GM13977 (cell line): Measurements from ENCODE around the gene RPGRIP1L.

Experiments used
- DNase-seq: peaks from one replicate; pipeline ENCODE4 v3.0.0; 2012; ENCODE audit warnings: low spot score
- in situ Hi-C: fragments of 300-500 bp; cut with MboI; formaldehyde crosslinking; loops from one replicate; pipeline ENCODE4 v1.12.0; 2022; ENCODE audit warnings: low sequenced_read_pairs, low pct_unique_long_range_greater_than_20kb, mixed read lengths, inconsistent platforms; ENCODE audit not compliant: unreplicated experiment
- TF ChIP-seq, protein P1 (sequence below): IDR thresholded peaks from 2 replicates; pipeline ENCODE4 v1.5.1; 2012; ENCODE audit warnings: mild to moderate bottlenecking, control low read depth; ENCODE audit not compliant: insufficient read depth; ENCODE audit errors: extremely low read depth, missing control alignments

Gene RPGRIP1L

DNA sequence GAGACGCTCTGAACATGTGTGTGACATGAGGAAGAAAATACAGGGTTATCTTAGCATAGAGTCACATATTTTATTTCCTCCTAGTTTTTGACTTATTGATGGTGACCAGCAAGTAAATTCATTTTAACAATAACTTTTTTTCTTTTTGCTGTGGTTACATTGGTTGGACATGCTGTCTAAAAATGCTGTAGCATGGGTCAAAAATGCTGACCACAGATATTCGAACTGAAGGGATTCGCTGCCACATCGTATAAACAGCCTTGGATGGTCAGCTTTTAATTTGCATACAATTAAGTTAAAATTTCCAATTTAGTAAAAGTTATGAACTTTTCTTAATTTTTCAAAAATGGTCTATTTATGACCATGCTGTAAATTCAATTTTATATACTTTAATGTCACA, 30.5 kb downstream of the RPGRIP1L start:
- no peak for DNase-seq
- in situ Hi-C loops, result no loop called here
- TF ChIP-seq, protein P1, sequence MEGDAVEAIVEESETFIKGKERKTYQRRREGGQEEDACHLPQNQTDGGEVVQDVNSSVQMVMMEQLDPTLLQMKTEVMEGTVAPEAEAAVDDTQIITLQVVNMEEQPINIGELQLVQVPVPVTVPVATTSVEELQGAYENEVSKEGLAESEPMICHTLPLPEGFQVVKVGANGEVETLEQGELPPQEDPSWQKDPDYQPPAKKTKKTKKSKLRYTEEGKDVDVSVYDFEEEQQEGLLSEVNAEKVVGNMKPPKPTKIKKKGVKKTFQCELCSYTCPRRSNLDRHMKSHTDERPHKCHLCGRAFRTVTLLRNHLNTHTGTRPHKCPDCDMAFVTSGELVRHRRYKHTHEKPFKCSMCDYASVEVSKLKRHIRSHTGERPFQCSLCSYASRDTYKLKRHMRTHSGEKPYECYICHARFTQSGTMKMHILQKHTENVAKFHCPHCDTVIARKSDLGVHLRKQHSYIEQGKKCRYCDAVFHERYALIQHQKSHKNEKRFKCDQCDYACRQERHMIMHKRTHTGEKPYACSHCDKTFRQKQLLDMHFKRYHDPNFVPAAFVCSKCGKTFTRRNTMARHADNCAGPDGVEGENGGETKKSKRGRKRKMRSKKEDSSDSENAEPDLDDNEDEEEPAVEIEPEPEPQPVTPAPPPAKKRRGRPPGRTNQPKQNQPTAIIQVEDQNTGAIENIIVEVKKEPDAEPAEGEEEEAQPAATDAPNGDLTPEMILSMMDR, result no peak

DNA sequence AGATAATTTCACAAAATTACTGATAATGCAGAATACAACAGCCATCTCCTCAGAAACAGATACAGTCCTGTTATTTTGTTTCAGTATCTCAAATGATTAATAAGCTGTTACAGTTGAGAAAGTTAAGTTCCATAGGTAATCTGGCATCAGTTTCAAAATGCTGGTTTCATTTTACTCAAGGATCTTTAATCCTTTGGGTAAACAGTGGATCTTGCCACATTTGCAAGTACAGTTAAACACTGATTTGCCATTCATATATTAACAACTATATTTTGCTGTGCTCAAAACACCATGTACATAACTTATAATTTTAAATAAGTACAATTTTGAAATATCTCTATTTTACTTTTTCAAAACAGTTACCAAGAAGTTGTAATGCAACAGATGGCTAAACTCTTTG, 31.2 kb downstream of the RPGRIP1L start:
- no peak for DNase-seq
- in situ Hi-C loops, result no loop called here
- TF ChIP-seq, protein P1, result no peak

DNA sequence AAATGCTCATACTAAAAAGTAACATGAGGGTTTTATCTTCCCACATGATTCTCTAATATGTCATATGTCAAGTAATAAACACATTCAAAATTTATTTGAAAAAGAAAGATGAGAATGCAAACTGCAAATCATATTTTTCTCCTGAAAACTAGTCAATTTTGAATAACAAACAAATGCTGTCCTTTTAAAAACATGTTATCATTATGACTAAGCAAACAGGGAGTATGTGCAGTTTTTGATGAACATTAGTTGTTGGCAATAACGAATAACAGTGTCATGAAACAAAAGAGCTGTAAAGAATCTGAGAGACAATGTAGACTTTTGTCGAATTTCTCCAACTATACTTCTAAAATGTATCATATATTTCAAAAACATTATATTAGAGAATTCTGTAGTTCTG, 34.8 kb downstream of the RPGRIP1L start:
- in situ Hi-C loops, result no loop called here
- TF ChIP-seq, protein P1, result no peak
- DNase-seq, result no peak

DNA sequence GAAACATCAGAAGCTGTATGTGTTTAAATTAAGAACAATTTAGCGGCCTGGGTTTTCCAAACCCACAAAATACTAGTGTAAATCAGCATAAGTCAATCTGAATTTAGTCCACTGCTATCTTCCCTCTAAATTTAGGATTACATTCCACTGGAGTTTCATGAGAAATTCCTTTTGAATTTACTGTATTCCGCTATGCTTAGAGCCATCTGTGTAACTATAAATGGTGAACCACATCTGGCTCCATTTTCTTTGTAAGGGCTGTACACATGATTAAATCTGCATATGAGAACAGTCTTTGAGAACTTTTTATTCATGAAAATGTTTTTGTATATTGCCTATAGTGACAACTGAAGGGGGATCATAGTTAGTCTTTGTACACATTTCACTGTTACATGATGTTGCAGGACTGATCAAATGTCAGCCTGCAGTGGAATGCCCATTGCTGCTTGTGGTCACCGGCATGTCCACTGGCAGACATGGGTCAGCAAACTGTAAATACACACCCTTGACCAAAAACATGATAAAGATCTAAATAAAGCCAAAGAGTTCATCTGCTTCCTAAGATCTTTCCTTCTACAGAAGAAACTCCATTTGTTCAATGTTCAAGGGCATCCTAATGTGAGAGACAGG, 36.8 kb downstream of the RPGRIP1L start:
- no peak for DNase-seq
- in situ Hi-C loops, result no loop called here
- TF ChIP-seq, protein P1, result no peak

DNA sequence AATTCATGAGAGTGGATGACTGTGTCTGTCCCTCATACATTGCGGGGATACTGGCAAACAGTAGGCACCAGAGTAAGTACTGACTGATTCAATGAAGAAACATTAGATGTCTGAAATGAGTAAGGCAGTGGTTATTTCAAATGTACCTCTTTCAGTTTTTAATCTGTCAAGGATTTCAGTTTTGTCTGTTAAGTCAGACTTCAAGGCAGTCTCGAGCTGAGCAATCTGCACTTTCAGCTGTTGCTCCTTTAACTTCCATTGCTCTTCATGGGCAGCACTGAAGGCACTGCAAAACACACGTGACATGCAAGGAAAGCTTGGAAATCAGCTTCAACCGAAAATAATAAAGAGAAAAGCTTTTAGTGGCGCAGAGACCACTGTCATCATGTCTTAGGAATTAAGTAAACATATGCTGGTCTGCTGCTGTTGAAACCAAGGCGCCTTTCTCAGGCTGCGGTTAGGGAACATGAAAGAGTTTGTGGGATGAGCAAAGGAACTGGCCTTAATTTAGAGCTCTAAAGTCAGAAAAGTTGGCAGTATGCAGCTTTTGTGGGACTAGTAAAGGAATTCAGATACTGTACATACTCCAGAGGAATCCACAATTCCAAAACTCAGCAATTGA, 38.8 kb downstream of the RPGRIP1L start:
- DNase-seq, result peak; percentile 16
- in situ Hi-C loops, result no loop called here
- TF ChIP-seq, protein P1, result no peak

DNA sequence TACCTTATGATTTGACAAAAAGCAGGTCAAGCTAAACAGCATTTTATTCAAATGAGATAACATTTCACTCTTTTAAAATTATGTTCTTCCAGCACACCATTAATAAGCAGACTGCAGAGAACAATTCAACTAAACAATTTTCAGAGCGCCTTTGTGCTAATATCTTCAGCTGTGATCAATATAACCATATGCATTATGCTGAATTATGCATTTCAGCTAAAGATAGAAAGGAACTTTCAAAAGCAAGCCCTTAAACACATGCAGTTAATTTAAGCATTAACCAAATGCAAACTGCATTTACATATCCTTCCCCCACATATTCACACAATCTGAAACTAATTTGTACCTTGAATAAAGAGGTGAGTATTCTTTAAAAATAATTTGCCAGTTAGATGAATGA, 41.6 kb downstream of the RPGRIP1L start:
- in situ Hi-C loops, result no loop called here
- DNase-seq, result no peak
- TF ChIP-seq, protein P1, result no peak
